ENCODE results near the gene LPP.

DNA sequence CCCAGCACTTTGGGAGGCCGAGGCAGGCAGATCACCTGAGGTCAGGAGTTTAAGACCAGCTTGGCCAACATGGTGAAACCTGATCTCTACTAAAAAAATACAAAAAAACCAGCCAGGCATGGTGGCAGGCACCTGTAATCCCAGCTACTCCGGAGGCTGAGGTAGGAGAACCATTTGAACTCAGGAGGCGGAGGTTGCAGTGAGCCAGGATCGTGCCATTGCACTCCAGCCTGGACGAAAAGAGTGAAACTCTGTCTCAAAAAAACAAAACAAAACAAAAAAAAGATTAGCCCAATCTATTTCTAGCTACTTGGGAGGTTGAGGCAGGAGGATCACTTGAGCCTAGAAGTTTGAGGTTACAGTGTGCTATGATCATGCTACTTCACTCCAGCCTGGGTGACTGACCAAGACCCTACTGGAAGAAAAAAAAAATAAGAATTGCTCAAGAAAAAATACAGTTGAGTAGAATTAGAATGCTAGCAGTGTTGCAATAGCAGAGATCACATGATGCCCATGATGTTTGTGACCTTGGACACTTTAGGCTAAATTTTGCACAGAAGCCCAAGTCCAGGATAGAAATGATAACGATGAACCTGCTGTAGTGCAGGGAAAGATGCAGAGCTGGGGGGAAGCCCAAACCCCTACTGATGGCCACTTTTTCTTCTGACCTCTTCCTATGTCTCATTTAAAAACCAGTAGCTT lies 162.2 kb downstream of the LPP start:
- TF ChIP-seq POLR2A (IDR thresholded peaks at IDR 0.05) = no peak
- TF ChIP-seq, protein P1, sequence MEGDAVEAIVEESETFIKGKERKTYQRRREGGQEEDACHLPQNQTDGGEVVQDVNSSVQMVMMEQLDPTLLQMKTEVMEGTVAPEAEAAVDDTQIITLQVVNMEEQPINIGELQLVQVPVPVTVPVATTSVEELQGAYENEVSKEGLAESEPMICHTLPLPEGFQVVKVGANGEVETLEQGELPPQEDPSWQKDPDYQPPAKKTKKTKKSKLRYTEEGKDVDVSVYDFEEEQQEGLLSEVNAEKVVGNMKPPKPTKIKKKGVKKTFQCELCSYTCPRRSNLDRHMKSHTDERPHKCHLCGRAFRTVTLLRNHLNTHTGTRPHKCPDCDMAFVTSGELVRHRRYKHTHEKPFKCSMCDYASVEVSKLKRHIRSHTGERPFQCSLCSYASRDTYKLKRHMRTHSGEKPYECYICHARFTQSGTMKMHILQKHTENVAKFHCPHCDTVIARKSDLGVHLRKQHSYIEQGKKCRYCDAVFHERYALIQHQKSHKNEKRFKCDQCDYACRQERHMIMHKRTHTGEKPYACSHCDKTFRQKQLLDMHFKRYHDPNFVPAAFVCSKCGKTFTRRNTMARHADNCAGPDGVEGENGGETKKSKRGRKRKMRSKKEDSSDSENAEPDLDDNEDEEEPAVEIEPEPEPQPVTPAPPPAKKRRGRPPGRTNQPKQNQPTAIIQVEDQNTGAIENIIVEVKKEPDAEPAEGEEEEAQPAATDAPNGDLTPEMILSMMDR (IDR thresholded peaks at IDR 0.05) = no peak
